NT2/D1 (cell line): Measurements from ENCODE around the gene VTCN1.

ENCODE experiments used
- YY1 ChIP-seq: IDR thresholded peaks from 2 replicates; pipeline ENCODE4 v1.6.1; 2011; ENCODE audit not compliant: insufficient read length, insufficient read depth
- ZNF274 ChIP-seq: IDR thresholded peaks from 2 replicates; pipeline ENCODE4 v1.6.1; 2011; ENCODE audit warnings: mild to moderate bottlenecking, low read depth, low read length

GRCh38 chr1:117113199-117113598 is 97.5 kb downstream of the VTCN1 start:
- TF ChIP-seq ZNF274 (no peak), YY1 (no peak)
